CD4-positive, alpha-beta T cell (primary cell): ENCODE measurements around the gene KCNA2. TPM values are rescaled to one million over a fixed set of nuclear protein-coding genes. Genes with fewer than 3 reads are reported as not detected.

Source experiments
- ATAC-seq: fragments of 200-7000 bp; cut with Tn5 transposase; one replicate; pipeline ENCODE4 v1.10.0; 2022; ENCODE audit warnings: mild to moderate bottlenecking; ENCODE audit not compliant: poor library complexity
- CTCF ChIA-PET: fragments of 350-600 bp; sonication (Branson Sonifier 250); formaldehyde crosslinking; loops from one replicate; lab custom pipeline; 2021; ENCODE audit warnings: antibody characterized with exemption, inconsistent platforms; lab: Charles Lee
- POLR2A ChIA-PET: fragments of 350-600 bp; sonication (Branson Sonifier 250); formaldehyde crosslinking; loops from one replicate; lab custom pipeline; 2021; ENCODE audit warnings: antibody characterized with exemption, inconsistent platforms; lab: Charles Lee
- DNase-seq, 14 experiments: peaks; one replicate each; pipeline ENCODE4 v3.0.0-alpha.2; 2013 to 2020; ENCODE audit warnings: mixed read lengths in 2 of 14
- H3K27ac ChIP-seq, 2 donors: one replicate each; pipeline versions ENCODE4 v1.5.1 to v1.7.0; 2013; ENCODE audit warnings: low read length in 2 of 2, low read depth in 1 of 2, mild to moderate bottlenecking in 1 of 2
- H3K27me3 ChIP-seq, 2 experiments: 1 replicate in 1 of 2; 2 replicates in 1 of 2; pipeline versions ENCODE4 v1.6.1 to v1.7.0; 2013; ENCODE audit warnings: low read length in 2 of 2, control low read depth in 1 of 2, mild to moderate bottlenecking in 1 of 2, moderate library complexity in 1 of 2; ENCODE audit not compliant: insufficient read depth in 2 of 2, control insufficient read depth in 1 of 2
- H3K36me3 ChIP-seq: one replicate; pipeline ENCODE4 v1.6.1; 2013; ENCODE audit warnings: low read length, control low read depth; ENCODE audit not compliant: insufficient read depth
- H3K4me1 ChIP-seq: one replicate; pipeline ENCODE4 v1.6.1; 2013; ENCODE audit warnings: low read length, control low read depth; ENCODE audit not compliant: insufficient read depth
- H3K4me3 ChIP-seq: one replicate; pipeline ENCODE4 v1.5.1; 2013; ENCODE audit warnings: mild to moderate bottlenecking, low read length, moderate library complexity
- H3K9me3 ChIP-seq, 2 experiments: 1 replicate in 1 of 2; 2 replicates in 1 of 2; pipeline versions ENCODE4 v1.6.1 to v1.7.0; 2013; ENCODE audit warnings: low read length in 2 of 2, mild to moderate bottlenecking in 2 of 2, control low read depth in 1 of 2, moderate library complexity in 1 of 2; ENCODE audit not compliant: control insufficient read depth in 1 of 2, insufficient read depth in 1 of 2
- H3K27ac Mint-ChIP-seq: one replicate; pipeline ENCODE4 v1.8.0; 2020; ENCODE audit warnings: mixed read lengths
- H3K27me3 Mint-ChIP-seq: one replicate; pipeline ENCODE4 v1.8.0; 2021; ENCODE audit warnings: mixed read lengths
- H3K36me3 Mint-ChIP-seq: one replicate; pipeline ENCODE4 v1.8.0; 2021; ENCODE audit warnings: low read depth, mixed read lengths
- H3K4me1 Mint-ChIP-seq: one replicate; pipeline ENCODE4 v1.8.0; 2021; ENCODE audit warnings: low read depth, mixed read lengths
- H3K4me3 Mint-ChIP-seq: one replicate; pipeline ENCODE4 v1.8.0; 2020; ENCODE audit warnings: mild to moderate bottlenecking, mixed read lengths
- H3K9me3 Mint-ChIP-seq: one replicate; pipeline ENCODE4 v1.8.0; 2020; ENCODE audit warnings: mixed read lengths
- intact Hi-C, 2 experiments: fragments of 100-400 bp; cut with DNase I in 1 of 2; cut with micrococcal nuclease in 1 of 2; formaldehyde crosslinking; loops; one replicate each; pipeline versions ENCODE4 v1.15.1 to v1.9.0; 2023 to 2025; cut with DNase I, micrococcal nuclease
- total RNA-seq, 174 experiments: library from RNA in 2 of 174; stranded (reverse) in 2 of 174; gene quantifications; one replicate each; pipeline ENCODE4 v1.2.3 and lab custom pipeline; 2021 to 2026
- TF ChIP-seq, protein P1 (sequence below): fragments of 200-600 bp; IDR thresholded peaks from one replicate; pipeline ENCODE4 v1.8.0; 2022; ENCODE audit warnings: antibody characterized with exemption, mild to moderate bottlenecking

KCNA2 gene
- total RNA-seq, 2 experiments from 2014 or later: 0.78 to 0.88 TPM

DNA sequence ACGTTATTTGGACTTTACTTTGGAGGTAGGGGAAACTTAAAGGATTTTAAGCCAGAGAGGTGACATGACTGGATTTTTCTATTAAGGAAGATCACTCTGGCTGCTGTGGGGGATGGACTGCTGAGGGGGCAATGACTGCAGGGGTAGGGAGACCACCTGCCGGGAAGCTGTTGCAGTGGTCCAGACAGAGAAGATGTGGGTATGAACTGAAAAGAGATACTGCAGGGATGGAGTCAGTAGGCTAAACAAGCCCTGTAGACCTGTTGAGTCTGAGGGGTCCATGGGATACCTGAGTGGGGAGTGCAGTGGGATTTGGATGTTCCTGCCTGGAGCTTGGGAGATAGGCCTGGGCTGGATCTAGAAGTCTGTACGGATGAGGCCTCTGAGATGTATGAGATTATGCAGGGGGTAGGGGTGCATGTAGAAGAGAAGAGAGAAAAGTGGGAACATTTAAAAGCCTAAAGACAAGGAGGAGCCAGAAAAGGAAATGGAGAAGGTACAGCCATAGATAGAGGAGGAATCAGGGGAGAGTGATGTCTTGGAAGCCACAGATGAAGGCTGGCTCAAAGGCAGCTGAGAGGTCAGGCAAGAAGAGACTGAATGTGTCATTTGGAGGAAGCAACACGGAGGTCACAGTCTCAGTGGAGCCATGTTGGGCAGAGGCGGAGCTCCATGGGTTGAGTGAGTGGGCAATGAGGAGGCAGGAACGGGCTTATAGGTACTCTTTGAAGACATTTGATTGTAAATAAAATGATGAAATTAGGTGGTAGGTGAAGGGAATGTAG lies 25.9 kb upstream of the KCNA2 start:
- intact Hi-C loops: loop anchor here (1.0 to 10.0 kb wide), 10 partner anchors 13 to 330 kb away; partner anchors contain the start of genes CD53 (in 2 of the 2) and LRIF1 (in 1 of the 2)
- TF ChIP-seq, protein P1, sequence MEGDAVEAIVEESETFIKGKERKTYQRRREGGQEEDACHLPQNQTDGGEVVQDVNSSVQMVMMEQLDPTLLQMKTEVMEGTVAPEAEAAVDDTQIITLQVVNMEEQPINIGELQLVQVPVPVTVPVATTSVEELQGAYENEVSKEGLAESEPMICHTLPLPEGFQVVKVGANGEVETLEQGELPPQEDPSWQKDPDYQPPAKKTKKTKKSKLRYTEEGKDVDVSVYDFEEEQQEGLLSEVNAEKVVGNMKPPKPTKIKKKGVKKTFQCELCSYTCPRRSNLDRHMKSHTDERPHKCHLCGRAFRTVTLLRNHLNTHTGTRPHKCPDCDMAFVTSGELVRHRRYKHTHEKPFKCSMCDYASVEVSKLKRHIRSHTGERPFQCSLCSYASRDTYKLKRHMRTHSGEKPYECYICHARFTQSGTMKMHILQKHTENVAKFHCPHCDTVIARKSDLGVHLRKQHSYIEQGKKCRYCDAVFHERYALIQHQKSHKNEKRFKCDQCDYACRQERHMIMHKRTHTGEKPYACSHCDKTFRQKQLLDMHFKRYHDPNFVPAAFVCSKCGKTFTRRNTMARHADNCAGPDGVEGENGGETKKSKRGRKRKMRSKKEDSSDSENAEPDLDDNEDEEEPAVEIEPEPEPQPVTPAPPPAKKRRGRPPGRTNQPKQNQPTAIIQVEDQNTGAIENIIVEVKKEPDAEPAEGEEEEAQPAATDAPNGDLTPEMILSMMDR: no peak
- ChIA-PET CTCF (interaction anchor here (1.0 to 3.9 kb wide), 6 partner anchors 12 to 149 kb away, joined by 3 to 22 read pairs (median 6); partner anchors contain the start of gene KCNA3), POLR2A (interaction anchor here (0.6 to 9.3 kb wide), 12 partner anchors 9 to 242 kb away, joined by 3 to 138 read pairs (median 4); partner anchors contain the start of gene KCNA3)
- Histone ChIP-seq H3K36me3 (no peaks in the 10 kb centered on the region), H3K9me3 (no peaks in the 10 kb centered on the region), H3K27ac (peak overlapping the region; percentile 66 to 75), H3K27me3 (no peaks in the 10 kb centered on the region), H3K4me3 (peak overlapping the region; percentile 43), H3K4me1 (peaks cover 91% of the 10 kb centered on the region)
- ATAC-seq (no peak), DNase-seq (peak in 2 of 14 experiments; percentile 17 to 37)
- peaks cover 49% of the 10 kb centered on the region for H3K4me1 Mint-ChIP-seq
- H3K27ac Mint-ChIP-seq: no peak overlapping the region
- H3K9me3 Mint-ChIP-seq: no peaks in the 10 kb centered on the region
- H3K4me3 Mint-ChIP-seq: no peak overlapping the region
- no peaks in the 10 kb centered on the region for H3K36me3 Mint-ChIP-seq
- no peaks in the 10 kb centered on the region for H3K27me3 Mint-ChIP-seq

DNA sequence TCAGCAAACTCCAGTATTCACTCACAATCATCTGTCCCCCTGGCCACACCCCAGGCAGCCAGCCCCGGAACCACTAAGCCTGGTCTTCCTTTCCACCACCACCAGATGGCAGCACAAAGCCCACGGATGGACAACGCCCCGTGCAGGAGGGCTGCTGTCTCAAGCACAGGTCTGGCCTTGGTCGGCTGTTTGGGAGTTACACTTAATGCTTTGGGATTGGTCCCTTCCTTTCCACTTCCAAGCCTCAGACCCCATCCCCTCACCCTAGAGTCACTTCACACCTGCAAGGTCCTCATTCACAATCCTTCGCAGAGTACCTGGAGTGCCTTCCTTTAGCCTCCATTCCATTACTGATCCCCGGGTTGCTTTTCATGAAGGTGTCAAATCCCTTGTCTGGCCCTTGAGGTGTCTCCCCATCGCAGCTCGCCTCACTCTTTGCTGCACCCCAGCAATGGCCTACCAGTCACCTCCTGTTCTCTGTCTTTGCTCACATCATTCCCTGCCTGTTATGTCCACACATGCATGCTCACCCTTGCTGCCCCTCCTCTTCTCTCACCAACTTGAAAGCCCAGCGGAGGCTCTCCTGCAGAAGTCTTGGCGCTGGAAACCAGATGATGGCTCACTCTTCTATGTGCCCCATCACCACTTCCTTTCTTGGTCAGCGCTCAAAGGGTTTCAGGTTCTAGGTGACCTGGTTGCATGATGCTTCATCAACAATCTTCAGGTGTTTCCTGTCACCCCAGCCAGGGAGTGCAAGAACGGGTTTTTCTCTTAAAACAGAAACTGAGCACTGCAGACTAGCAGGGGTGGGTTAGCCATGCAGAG lies 24.9 kb upstream of the KCNA2 start:
- Histone ChIP-seq H3K9me3 (no peaks in the 10 kb centered on the region), H3K4me1 (peaks cover 87% of the 10 kb centered on the region), H3K27ac (peak overlapping the region; percentile 66 to 75), H3K4me3 (peak overlapping the region; percentile 43), H3K36me3 (no peaks in the 10 kb centered on the region), H3K27me3 (no peaks in the 10 kb centered on the region)
- ChIA-PET CTCF (interaction anchor here (0.6 to 3.9 kb wide), 11 partner anchors 11 to 153 kb away, joined by 3 to 22 read pairs (median 7); partner anchors contain the start of gene KCNA3), POLR2A (interaction anchor here (0.6 to 9.3 kb wide), 12 partner anchors 10 to 156 kb away, joined by 3 to 138 read pairs (median 4); partner anchors contain the start of gene KCNA3)
- ATAC-seq (peak; percentile 72), DNase-seq (peak; percentile 77 to 93 (median 83))
- Mint-ChIP-seq H3K36me3 (no peaks in the 10 kb centered on the region), H3K27ac (no peak overlapping the region), H3K27me3 (no peaks in the 10 kb centered on the region), H3K4me1 (peaks cover 47% of the 10 kb centered on the region), H3K4me3 (no peak overlapping the region), H3K9me3 (no peaks in the 10 kb centered on the region)
- TF ChIP-seq, protein P1: peak; percentile 87
- intact Hi-C loops: loop anchor here (1.0 to 10.0 kb wide), 11 partner anchors 12 to 331 kb away; partner anchors contain the start of genes CD53 (in 2 of the 2) and LRIF1 (in 1 of the 2)
